Islet of Langerhans (tissue), 1 donor: ENCODE measurements around the gene OCEL1.

Source experiments
- FAIRE-seq: peaks from one replicate; lab custom pipeline; 2011; peaks lifted over from hg19 to GRCh38; lab: Jason Lieb, UNC

The OCEL1 gene

DNA sequence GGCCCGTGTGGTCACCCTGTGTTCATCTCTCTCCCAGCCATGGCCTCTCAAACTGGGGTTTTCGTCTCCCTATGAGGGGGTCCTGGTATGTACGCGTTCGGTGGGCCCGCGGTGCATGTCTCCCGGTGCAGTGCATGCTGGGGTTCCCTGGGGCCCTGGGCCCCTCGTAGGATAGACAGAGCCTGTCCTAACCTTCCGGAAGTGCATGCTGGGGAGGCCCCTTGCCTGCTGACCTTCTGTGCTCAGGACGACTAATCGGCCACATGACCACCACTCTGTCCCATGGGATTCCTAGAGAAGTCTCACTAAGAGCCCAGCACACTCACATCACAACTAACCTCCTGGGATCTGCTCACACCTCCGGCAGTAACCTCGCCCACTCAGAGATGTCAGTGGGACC lies 15.7 kb upstream of the OCEL1 start:
- FAIRE-seq = no peak

DNA sequence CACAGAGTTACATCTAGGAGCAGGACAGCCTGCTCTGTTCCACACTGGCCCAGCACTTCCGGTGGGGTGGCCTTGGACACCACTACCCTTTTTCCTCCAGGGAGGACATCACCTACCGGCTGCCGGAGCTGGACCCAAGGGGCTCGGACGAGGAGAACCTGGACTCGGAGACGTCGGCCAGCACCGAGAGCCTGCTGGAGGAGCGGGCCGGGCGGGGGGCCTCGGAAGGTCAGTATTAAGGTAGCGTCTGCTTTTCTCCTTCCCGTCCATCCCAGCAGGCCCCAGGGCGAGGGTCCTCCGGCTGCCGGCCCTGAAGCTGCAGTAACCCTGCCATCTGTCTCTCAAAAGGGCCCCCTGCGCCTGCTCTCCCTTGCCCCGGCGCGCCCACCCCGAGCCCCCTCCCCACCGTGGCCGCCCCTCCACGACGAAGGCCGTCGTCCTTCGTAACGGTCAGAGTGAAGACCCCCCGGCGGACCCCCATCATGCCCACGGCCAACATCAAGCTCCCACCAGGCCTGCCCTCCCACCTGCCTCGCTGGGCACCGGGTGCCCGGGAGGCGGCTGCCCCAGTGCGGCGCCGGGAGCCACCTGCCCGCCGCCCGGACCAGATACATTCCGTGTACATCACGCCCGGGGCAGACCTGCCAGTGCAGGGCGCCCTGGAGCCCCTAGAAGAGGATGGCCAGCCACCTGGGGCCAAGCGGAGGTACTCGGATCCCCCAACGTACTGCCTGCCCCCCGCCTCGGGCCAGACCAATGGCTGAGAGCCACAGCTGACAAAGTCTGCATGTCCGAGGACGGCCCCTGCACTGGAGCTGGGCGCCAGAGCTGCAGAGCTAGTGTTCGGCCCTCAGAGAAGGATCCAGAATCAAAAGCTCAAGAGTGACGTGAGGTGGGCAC lies 14.2 kb upstream of the OCEL1 start:
- FAIRE-seq = no peak

DNA sequence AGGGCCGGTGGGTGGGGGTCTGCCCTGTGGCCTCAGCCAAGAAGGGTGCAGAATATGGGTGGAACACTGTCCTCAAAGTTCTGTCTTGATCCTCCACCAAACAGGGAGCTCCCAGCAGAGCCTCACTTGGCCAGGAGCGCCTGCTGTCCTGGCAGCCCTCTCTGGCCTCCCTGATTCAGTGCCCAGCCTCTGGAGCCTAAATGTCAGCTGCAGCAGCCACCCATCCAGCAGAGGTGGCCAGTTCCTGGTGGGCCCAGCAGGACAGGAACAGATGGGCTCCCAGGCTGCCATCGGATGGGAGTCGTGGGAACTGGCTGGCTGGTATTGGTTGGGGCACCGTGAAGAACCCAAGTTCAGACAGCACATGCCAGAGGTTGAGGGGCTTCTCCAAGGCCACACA lies 12.7 kb upstream of the OCEL1 start:
- FAIRE-seq = no peak

DNA sequence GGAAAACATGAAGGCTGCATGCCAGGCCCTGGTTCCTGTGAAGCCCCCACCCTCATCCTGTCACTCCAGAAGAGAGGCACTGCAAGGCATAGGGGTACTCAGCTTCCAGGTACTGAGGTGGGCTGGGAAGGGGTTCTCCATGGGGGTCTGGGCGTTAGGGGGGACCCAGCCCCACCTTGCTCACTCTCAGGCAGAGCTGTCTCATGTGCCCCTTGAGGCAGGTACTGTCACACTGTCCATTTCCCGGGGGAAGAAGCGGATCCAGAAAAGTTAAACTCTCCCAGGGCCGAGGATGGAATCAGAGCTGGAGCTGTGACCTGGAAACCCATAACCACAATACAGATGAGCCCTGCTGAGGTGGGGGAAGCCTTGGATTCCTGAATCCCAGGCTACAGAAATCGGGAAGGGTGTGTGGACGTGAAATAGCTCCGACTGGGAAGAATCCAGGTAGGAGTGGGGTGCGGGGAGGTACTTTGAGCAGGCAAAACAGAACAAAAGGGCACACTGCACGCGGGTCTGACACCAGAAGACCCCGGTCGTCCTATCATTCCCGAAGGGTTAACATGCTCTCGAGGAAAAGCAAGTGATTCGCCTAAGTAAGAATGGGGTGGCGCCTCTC lies 11.4 kb upstream of the OCEL1 start:
- no peak for FAIRE-seq

DNA sequence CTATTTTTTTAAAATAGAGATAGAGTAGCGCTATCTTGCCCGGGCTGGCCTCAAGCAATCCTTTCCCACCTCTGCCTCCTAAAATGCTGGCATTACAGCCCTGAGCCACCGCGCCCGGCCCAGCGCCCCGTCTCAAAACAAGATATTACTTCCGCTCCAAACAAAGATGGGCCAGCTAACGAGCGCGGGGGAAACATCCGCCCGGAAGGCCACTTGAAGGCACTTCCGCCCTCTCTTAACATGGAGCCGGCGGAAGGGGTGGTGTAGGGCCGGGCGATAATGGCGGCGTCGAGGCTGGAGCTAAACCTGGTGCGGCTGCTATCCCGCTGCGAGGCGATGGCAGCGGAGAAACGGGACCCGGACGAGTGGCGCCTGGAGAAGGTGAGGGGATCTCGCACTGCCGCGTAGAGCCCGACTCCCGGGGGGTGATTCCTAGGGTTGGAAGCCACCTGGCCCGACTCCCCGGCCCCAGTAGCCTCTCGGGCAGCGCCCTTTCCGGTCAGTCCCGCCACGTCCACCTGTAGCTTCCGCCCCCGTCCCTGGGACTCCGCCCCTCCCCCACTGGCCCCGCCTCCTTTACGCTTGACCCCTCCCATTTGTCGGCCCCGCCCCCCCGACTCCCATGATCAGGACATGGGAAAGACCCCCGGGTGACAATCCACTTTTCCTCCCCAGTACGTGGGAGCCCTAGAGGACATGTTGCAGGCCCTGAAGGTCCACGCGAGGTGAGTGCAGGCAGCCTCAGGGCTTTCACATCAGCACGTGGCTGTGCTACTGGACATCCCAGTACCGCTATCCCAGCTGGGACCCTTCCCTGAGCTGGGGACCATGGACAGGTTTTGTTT lies 10.7 kb upstream of the OCEL1 start, which contains the start of gene USE1:
USE1 (plus strand) TSS at position 231 of the 845 bp plus-strand sequence; CDS start at position 280, 49 bp downstream.
- peak; percentile 58 for FAIRE-seq

DNA sequence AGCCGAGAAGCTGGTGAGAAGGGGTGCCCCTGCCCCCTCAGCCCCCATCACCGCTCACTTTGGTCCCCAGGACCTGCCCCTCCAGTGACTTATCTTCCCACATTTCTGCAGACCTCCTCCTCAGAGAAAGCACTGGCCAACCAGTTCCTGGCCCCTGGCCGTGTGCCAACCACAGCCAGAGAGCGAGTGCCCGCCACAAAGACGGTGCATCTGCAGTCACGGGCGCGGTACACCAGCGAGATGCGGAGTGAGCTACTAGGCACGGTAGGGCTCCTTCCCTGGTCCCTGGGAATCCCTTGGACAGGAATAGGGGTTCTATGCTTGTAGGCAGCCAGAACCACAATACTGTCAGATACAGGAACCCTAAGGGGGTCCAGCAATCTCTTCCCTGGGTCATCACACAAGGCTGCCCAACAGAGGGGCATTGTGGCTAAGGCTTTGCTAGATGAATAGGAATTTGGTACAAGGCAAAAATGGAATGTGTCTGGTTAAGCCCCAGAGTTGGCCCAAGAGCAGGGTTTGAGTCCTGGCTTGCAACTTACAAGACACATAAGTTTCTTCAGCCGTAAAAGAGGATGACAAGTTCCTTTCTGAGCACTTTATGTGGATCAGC lies 9.9 kb upstream of the OCEL1 start:
- no peak for FAIRE-seq

DNA sequence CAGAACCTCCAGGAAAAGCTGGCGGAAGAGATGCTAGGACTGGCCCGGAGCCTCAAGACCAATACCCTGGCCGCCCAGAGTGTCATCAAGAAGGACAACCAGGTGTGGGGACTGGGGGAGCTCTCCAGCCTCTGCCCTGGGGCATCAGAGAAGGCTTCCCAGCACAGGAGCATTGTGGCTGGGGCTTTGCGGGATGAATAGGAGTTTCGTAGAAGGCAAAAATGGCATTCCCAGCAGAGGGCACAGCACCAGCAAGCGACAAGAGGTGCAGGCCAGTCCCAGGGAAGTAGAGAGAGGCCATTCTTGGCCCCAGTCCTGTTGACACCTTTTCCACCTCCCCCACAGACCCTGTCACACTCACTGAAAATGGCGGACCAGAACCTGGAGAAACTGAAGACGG lies 6.7 kb upstream of the OCEL1 start:
- no peak for FAIRE-seq

DNA sequence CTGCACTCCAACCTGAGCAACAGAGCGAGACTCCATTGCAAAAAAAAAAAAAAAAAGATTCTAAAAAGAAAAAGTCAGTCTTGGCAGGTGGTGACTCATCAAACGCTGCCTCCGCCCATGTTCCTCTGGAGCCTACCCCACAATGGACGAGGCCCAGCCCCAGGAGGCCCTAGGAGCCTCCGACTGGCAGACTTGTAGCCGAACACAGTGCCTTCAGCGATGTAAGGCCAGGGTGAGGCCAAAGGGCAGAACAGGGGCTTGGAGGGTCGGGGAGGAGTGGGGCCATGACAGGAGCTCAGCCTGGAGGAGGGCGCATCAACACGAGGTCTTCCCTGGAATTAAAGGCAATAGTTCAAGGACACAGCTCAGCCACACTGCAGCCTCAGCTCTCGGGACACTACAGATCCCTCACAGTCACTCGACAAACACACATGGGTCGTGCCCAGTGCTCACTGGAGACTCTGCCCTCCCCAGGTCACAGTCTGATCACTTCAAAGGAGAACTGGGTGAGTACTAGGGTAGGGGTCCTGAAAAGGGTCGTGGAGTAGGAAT lies 5.7 kb upstream of the OCEL1 start:
- no peak for FAIRE-seq

DNA sequence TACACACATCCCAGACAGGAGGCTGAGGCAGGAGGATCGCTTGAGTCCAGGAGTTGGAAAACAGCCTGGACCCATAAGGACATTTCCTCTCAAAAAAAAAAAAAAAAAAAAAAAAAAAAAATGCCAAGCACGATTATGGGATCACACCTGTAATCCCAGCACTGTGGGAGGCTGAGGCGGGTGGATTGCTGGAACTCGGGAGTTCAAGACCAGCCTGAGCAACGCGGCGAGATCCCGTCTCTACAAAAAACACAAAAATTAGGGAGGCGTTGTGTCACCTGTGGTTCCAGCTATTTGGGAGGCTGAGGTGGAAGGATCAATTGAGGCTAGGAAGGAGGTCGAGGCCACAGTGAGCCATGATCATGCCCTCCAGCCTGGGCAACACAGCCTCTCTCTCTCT lies 973 bp upstream of the OCEL1 start:
- no peak for FAIRE-seq

DNA sequence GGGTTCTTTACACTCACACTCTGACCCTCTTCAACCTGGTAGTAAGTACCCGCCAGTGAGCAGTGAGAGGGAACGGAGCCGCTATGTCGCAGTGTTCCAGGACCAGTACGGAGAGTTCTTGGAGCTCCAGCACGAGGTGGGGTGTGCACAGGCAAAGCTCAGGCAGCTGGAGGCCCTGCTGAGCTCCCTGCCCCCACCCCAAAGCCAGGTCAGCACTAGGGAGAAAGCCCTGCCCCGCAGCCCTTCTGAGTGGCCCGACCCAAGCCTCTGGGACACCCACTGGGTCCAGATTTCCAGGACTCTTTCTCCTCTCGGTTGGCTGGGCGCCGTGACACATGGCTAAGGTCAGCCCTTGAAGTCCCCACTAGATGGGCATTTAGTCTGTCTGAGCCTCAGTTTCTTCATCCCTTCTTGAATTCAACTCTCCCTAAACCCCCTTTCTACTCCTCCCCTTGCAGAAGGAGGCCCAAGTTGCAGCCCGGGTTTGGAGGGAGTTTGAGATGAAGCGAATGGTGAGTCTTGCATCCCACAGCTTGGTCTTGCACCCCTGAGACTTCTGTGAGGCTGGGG lies 1.9 kb downstream of the OCEL1 start:
- FAIRE-seq = no peak

DNA sequence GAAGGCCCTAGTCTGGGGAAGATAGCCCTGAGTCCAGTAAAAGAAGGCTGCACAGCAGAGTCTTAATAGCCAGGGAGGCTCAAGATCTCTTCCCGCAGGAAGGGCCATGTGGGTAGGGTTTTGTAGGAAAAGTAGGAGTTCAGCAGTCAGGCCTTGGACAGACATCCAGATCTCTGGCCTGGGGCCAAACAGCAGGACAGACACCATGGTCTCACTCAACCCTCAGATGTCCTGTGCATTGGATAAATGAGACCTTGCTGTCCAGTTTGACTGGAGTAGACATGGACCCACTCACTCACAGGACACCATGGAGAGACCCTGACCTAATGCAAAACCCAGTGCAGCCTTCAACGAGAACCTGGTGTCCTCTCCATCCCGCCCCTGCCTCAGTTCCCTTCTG lies 3.9 kb downstream of the OCEL1 start:
- FAIRE-seq = no peak

DNA sequence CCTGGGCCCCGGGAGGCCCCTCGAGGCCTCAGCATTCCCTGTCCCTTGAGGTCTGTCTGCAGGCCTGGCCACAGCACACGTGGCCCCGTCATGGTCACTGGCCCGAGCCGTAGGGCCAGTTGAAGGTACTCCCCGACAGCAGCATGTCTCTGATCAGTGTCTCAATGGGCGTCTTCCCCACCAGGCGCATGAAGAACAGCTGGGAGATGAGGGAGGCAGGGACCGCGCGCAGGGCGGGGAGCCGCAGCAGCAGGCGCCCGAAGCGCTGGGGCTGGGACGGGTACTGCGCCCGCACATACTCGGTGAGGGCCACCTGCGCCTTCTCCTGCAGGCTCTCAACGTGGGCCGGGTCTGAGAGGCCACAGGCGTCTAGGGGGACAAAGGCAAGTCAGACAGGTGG lies 6.2 kb downstream of the OCEL1 start:
- FAIRE-seq = no peak

DNA sequence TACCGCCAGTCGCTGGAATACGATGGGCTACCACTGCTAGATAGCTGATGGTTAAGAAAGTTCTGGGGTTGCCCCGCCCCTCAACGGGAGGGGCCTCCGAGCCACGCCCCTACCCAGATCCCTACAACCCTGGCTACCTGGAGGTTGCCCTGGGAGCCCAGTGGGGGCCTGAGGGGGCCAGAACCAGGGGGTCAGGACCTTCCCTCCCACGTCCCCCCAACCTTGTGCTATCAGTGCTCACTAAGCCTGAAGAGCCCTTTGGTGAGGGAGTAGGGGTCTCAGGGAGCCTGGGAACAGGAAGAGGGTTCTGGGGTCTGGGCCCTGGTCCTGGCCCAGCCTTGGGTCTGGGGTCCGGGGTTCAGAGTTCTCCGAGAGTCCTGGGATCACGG lies 8.9 kb downstream of the OCEL1 start:
- FAIRE-seq = no peak

DNA sequence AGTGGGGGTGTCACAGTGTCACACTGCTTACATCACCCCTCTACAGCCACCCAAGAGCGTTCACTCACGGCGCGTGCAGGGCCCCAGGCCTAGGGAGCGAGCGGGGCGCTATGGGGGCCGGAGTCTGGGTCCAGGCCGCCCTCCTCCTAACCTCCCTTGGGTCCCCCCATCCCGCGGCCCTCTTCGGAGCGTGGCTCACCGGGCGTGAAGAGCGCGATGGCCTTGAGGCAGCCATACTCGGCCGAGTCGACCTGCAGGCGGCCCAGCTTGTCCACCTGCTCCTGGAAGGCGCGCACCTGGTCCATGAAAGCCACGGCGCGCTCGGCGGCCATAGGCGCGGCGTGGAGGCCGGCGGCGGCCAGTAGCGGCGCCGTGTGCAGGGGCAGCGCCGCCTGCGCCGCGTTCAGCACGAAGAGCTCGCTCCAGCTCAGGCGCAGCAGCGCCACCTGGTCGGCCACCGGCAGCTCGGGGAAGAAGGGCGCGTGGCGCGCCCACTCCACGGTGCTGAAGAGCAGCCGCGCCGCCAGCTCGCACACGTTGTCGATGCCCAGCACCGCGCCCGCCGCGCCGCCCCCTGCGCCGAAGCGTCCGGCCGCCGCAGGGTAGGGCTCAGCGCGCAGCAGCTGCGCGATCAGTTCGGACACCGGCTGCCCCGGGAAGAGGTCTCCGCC lies 9.4 kb downstream of the OCEL1 start:
- FAIRE-seq = no peak

DNA sequence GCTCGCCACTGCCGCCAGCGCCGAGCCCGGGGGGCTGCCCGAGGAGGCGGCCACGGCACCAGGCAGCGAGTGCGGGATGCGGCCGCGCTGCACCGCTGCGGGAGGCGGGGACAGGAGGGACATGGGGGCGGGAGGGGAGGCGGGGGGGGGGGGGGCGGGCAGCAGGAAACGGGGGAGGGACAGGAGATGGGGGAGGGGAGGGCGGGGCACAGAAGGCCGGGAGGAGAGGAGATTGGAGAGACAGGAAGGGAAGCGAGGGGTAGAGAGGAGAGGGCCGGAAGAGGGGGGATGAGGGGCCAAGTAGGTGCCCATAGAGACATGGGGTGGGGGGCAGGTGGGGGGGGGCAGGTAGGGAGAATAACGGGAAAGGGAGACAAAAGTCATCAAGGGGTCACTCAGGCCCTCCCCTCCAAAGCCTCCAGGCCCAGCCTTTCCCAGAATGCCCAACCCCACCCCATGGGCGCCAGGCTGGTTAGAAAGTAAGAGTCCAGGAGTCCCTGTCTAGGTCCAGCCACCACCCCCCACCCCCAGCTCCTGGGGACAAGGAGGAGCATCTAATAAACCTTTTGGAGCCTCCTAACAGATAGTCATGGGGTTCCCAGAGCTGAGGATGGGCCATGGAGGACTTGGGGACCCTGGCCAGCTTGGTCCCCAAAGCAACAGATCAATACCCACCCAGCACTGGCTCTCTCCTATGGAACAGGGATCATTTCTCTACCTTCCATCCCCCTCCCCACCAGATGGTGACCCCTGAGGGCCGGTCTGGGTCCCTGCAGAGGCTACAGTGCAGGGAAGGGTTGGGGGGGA lies 10.1 kb downstream of the OCEL1 start:
- no peak for FAIRE-seq

DNA sequence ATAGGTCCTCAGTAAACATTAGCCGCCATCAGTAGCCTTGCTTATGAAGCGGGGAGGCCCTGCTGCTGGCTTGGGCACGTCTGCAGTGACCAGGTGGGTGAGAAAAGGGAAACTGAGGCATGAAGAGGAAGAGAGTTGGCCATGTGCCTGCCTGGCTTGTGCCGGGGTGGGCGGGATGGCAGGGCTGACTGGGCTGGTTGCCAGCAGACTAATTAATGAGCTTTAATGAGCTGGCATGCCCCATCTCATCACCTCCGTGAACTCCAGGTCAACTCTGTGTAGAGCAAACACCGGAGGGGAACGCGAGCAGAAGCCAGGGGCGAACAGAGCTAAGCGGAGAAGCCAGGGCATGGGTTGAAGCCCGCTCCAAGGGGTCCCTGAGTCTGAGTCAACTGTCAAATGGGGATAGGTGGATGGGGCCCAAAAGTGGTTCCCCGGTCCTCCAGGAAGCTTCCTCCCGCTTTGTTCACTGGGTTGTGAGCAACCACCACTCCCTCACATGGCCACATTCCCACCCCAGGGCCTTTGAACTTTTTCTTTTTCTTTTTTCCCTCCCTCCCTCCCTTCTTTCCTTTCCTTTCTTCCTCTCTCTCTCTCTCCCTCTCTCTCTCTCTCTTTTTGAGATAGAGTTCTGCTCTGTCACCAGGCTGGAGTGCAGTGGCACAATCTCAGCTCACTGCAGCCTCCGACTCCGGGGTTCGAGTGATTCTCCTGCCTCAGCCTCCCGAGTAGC lies 11.0 kb downstream of the OCEL1 start:
- no peak for FAIRE-seq

DNA sequence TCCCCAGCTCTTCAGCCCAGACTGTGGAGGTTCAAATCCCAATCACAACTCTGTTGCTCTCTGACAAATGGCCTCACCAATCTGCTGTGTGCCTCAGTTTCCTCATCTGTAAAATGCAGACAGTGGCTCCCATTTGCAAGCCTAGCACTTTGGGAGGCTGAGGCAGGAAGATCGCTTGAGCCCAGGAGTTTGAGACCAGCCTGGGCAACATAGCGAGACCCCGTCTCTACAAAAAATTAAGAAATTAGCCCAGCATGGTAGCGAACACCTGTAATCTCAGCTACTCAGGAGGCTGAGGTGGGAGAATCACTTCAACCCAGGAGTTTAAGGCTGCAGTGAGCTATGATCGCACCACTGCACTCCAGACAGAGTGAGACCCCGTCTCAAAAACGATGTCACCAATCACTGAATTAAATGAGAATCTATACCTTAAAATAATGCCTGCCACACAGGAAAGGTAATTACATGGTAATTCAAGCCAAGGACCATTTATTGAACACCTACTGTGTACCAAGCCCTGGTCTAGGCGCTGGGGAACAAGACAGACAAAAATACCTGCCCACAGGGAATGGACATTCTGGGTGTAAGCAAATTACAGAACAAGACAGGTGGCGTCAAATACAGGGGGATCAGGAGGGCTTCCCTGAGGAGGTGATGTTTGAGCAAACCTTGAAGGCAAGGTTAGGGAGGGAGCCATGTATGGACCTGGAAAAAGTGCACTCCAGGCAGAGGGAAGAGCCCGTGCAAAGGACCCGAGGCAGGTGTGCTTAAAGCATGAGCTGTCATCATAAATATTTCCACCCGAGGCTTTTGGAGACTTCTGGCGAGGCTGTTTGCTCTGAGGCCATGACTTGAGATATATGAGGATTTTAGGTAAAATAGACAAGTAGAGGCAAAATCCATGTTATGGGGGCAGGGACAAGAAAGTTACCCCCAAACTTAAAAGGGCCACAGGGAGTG lies 12.0 kb downstream of the OCEL1 start:
- FAIRE-seq = no peak

DNA sequence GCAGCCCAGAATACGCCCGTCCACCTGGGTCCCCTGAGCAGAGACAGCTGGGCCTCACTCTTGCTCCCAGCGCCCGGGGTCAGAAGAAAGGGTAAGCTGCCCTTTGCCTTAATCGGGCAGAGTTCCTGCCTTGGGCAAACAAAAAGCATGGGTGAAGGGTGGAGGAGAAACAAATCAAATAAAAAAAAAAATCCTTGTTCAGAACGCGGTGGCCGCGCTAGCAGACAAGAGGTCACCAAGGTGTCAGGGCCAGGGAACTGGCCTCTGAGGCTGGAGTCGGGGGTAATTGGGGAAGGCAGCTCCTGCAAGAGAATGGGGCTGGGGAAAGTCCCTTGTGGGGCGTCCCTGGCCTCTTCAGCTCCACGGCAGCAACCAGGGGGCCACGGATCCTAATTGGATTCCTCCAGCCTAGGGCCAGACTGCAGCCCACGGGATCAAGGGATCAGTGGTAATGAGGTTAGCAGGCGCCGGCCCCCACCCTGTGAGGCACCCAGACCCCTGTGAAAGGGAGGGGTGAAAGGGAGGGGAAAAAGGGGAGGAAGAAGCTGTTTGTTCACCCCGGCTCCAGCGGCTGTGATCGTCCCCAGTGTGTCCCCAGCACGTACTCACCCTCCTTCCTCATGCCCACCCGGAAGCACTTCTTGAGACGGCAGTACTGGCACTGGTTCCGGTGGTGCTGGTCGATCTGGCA lies 14.2 kb downstream of the OCEL1 start:
- no peak for FAIRE-seq
